ENCODE results near the gene OPCML. TPM values are rescaled to one million over a fixed set of nuclear protein-coding genes. Genes with fewer than 3 reads are reported as not detected.
A peak's percentile ranks its signal among the peaks of the same experiment; 100 is the strongest.

The OPCML gene
- total RNA-seq, 1 donor from 2014 or later = 0.61 TPM

- Mint-ChIP-seq H3K27ac (ENCODE audit: unreplicated experiment) (no peak overlapping the region), H3K4me3 (ENCODE audit: unreplicated experiment) (peak overlapping the region; percentile 45), H3K27me3 (ENCODE audit: unreplicated experiment) (peaks cover 3% of the 10 kb centered on the region)
Observed at GRCh38 chr11:132792341-132793140, 739.8 kb downstream of the OPCML start.

GRCh38 chr11:132790971-132791370, 741.3 kb downstream of the OPCML start:
- Mint-ChIP-seq H3K36me3 (ENCODE audit: unreplicated experiment) (no peaks in the 10 kb centered on the region), H3K27me3 (ENCODE audit: unreplicated experiment) (peaks cover 3% of the 10 kb centered on the region), H3K4me3 (ENCODE audit: unreplicated experiment) (no peak overlapping the region)

More at GRCh38 chr11:132792341-132793140, 739.8 kb downstream of the OPCML start:
- peaks cover 4% of the 10 kb centered on the region for H3K9me3 Mint-ChIP-seq (ENCODE audit: unreplicated experiment)
- peaks cover 12% of the 10 kb centered on the region for H3K4me1 Mint-ChIP-seq (ENCODE audit: low read depth, unreplicated experiment)
- peak; percentile 31 for DNase-seq
- TF ChIP-seq CTCF (IDR thresholded peaks at IDR 0.05; ENCODE audit: partially characterized antibody, unreplicated experiment) = no peak
- H3K36me3 Mint-ChIP-seq (ENCODE audit: unreplicated experiment) = no peaks in the 10 kb centered on the region

GRCh38 chr11:132790466-132790865, 741.8 kb downstream of the OPCML start:
- no peak overlapping the region for H3K4me3 Mint-ChIP-seq (ENCODE audit: unreplicated experiment)
- no peak for TF ChIP-seq CTCF (IDR thresholded peaks at IDR 0.05; ENCODE audit: partially characterized antibody, unreplicated experiment)
- no peaks in the 10 kb centered on the region for H3K36me3 Mint-ChIP-seq (ENCODE audit: unreplicated experiment)
- H3K9me3 Mint-ChIP-seq (ENCODE audit: unreplicated experiment) = peaks cover 4% of the 10 kb centered on the region
- H3K27ac Mint-ChIP-seq (ENCODE audit: unreplicated experiment) = no peak overlapping the region
- H3K27me3 Mint-ChIP-seq (ENCODE audit: unreplicated experiment) = peaks cover 3% of the 10 kb centered on the region
- no peak for DNase-seq
- H3K4me1 Mint-ChIP-seq (ENCODE audit: low read depth, unreplicated experiment) = peaks cover 12% of the 10 kb centered on the region

More at GRCh38 chr11:132790971-132791370, 741.3 kb downstream of the OPCML start:
- no peak overlapping the region for H3K27ac Mint-ChIP-seq (ENCODE audit: unreplicated experiment)
- no peak for TF ChIP-seq CTCF (IDR thresholded peaks at IDR 0.05; ENCODE audit: partially characterized antibody, unreplicated experiment)
- H3K9me3 Mint-ChIP-seq (ENCODE audit: unreplicated experiment) = peaks cover 4% of the 10 kb centered on the region
- peaks cover 12% of the 10 kb centered on the region for H3K4me1 Mint-ChIP-seq (ENCODE audit: low read depth, unreplicated experiment)
- no peak for DNase-seq

GRCh38 chr11:132788816-132789325, 743.4 kb downstream of the OPCML start:
- no peak for DNase-seq
- peaks cover 4% of the 10 kb centered on the region for H3K9me3 Mint-ChIP-seq (ENCODE audit: unreplicated experiment)
- no peaks in the 10 kb centered on the region for H3K36me3 Mint-ChIP-seq (ENCODE audit: unreplicated experiment)
- H3K27me3 Mint-ChIP-seq (ENCODE audit: unreplicated experiment) = no peaks in the 10 kb centered on the region
- TF ChIP-seq CTCF (IDR thresholded peaks at IDR 0.05; ENCODE audit: partially characterized antibody, unreplicated experiment) = no peak
- peaks cover 10% of the 10 kb centered on the region for H3K4me1 Mint-ChIP-seq (ENCODE audit: low read depth, unreplicated experiment)
- no peak overlapping the region for H3K27ac Mint-ChIP-seq (ENCODE audit: unreplicated experiment)
- no peak overlapping the region for H3K4me3 Mint-ChIP-seq (ENCODE audit: unreplicated experiment)

GRCh38 chr11:132785878-132786277, 746.4 kb downstream of the OPCML start:
- no peaks in the 10 kb centered on the region for H3K36me3 Mint-ChIP-seq (ENCODE audit: unreplicated experiment)
- no peaks in the 10 kb centered on the region for H3K27me3 Mint-ChIP-seq (ENCODE audit: unreplicated experiment)
- no peak for TF ChIP-seq CTCF (IDR thresholded peaks at IDR 0.05; ENCODE audit: partially characterized antibody, unreplicated experiment)
- H3K9me3 Mint-ChIP-seq (ENCODE audit: unreplicated experiment) = peaks cover 4% of the 10 kb centered on the region
- no peak overlapping the region for H3K27ac Mint-ChIP-seq (ENCODE audit: unreplicated experiment)
- peaks cover 12% of the 10 kb centered on the region for H3K4me1 Mint-ChIP-seq (ENCODE audit: low read depth, unreplicated experiment)
- no peak for DNase-seq
- no peak overlapping the region for H3K4me3 Mint-ChIP-seq (ENCODE audit: unreplicated experiment)
